ENCODE measurements around the gene SPHK2.

DNA sequence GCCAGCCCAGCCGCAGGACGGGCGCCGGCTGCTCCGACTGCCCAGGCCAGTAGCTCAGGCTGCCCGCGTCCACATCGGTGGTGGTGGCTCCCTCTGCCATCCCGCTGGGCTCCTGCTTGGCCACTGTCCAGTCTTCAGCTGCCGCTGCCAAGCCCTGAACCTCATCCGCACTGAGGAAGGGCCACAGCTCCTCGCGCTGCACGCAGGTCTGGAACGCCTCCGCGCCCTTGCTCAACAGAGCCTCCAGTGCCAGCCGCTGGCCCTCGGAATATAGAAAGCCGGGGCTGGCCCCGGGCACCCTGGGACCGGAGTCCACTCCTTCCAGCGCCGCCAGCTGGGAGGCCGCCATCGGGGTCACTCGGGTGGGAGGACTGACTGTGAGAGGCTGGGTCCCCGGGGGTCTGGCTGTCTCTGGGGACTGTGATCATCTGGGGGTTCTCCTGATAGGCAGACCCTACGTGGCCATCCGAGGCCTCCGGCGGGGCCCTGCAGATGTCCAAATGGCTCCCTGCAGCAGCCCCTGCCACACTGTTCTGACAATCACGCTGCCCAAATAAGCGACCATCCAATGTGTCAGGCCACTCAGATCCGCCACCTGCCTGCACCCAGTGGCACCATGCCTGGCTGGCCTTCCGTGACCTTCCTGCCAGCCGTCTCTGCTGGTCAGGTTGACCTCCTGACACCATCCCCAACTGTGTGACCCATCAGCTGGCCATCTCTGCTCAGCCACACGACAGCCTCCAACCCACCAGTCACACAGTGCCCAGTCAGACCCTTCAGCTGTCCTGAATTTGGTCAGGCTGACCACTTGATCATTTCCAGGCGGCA is 6.1 kb upstream of the SPHK2 start:
- TF ChIP-seq, protein P1, sequence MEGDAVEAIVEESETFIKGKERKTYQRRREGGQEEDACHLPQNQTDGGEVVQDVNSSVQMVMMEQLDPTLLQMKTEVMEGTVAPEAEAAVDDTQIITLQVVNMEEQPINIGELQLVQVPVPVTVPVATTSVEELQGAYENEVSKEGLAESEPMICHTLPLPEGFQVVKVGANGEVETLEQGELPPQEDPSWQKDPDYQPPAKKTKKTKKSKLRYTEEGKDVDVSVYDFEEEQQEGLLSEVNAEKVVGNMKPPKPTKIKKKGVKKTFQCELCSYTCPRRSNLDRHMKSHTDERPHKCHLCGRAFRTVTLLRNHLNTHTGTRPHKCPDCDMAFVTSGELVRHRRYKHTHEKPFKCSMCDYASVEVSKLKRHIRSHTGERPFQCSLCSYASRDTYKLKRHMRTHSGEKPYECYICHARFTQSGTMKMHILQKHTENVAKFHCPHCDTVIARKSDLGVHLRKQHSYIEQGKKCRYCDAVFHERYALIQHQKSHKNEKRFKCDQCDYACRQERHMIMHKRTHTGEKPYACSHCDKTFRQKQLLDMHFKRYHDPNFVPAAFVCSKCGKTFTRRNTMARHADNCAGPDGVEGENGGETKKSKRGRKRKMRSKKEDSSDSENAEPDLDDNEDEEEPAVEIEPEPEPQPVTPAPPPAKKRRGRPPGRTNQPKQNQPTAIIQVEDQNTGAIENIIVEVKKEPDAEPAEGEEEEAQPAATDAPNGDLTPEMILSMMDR (IDR thresholded peaks at IDR 0.05) = no peak
- no peak for TF ChIP-seq POLR2A (IDR thresholded peaks at IDR 0.05)
